Neural cell (in vitro differentiated cells): ENCODE measurements around the gene PCSK1. TPM values are rescaled to one million over a fixed set of nuclear protein-coding genes. Genes with fewer than 3 reads are reported as not detected.

Experiments used
- H2AFZ ChIP-seq: fragments of 200-600, 300-800 bp; sonication (generic), shearing (Covaris generic); 2 replicates; pipeline ENCODE4 v1.6.0; 2014; ENCODE audit warnings: low read depth, mild to moderate bottlenecking, antibody characterized with exemption, low read length, moderate library complexity
- H3F3A ChIP-seq: fragments of 200-600 bp; shearing (Covaris generic); 2 replicates; pipeline ENCODE4 v1.6.1; 2016; ENCODE audit warnings: mild to moderate bottlenecking, moderate library complexity, mixed read lengths, antibody characterized with exemption, low read length; ENCODE audit not compliant: insufficient read depth, poor library complexity, severe bottlenecking
- H3K27ac ChIP-seq: fragments of 200-600, 300-800 bp; sonication (generic), shearing (Covaris generic); 2 replicates; pipeline ENCODE4 v1.5.1; 2014; ENCODE audit warnings: mild to moderate bottlenecking, low read length, moderate library complexity
- H3K27me3 ChIP-seq: fragments of 300-800, 200-600 bp; sonication (generic), shearing (Covaris generic); 2 replicates; pipeline ENCODE4 v1.6.0; 2014; ENCODE audit warnings: mild to moderate bottlenecking, low read depth, low read length, moderate library complexity; ENCODE audit not compliant: insufficient read depth
- H3K36me3 ChIP-seq: fragments of 300-800, 200-600 bp; sonication (generic), shearing (Covaris generic); 2 replicates; pipeline ENCODE4 v1.5.1; 2014; ENCODE audit warnings: mild to moderate bottlenecking, antibody characterized with exemption, low read length, moderate library complexity; ENCODE audit not compliant: insufficient read depth
- H3K4me2 ChIP-seq: fragments of 300-800, 200-600 bp; sonication (generic), shearing (Covaris generic); 2 replicates; pipeline ENCODE4 v1.6.0; 2014; ENCODE audit warnings: mild to moderate bottlenecking, low read length
- H3K4me3 ChIP-seq: fragments of 300-800, 200-600 bp; sonication (generic), shearing (Covaris generic); 2 replicates; pipeline ENCODE4 v1.5.1; 2014; ENCODE audit warnings: mild to moderate bottlenecking, low read length, moderate library complexity
- H3K79me2 ChIP-seq: fragments of 200-600 bp; shearing (Covaris generic); replicated peaks from 2 replicates; pipeline ENCODE4 v1.6.0; 2014; ENCODE audit warnings: mild to moderate bottlenecking, low read length, moderate library complexity; ENCODE audit not compliant: insufficient read depth
- H3K9ac ChIP-seq: fragments of 300-800, 200-600 bp; sonication (generic), shearing (Covaris generic); 2 replicates; pipeline ENCODE4 v1.6.1; 2016; ENCODE audit warnings: mild to moderate bottlenecking, low read length, mixed read lengths
- H3K9me2 ChIP-seq: fragments of 200-600 bp; shearing (Covaris generic); 2 replicates; pipeline ENCODE4 v1.6.1; 2016; ENCODE audit warnings: mild to moderate bottlenecking, low read length, mixed read lengths; ENCODE audit not compliant: insufficient read depth
- H3K9me3 ChIP-seq: fragments of 200-600, 300-800 bp; sonication (generic), shearing (Covaris generic); 2 replicates; pipeline ENCODE4 v1.6.1; 2016; ENCODE audit warnings: mild to moderate bottlenecking, mixed run types, low read length, moderate library complexity, mixed read lengths
- H4K20me1 ChIP-seq: fragments of 200-600 bp; shearing (Covaris generic); 2 replicates; pipeline ENCODE4 v1.6.1; 2016; ENCODE audit warnings: mild to moderate bottlenecking, mixed run types; ENCODE audit not compliant: insufficient read depth
- CTCF ChIP-seq: fragments of 450-650 bp; IDR thresholded peaks from 2 replicates; pipeline ENCODE4 v1.5.1; 2014; ENCODE audit warnings: antibody characterized with exemption, mild to moderate bottlenecking, moderate library complexity; ENCODE audit not compliant: poor library complexity, severe bottlenecking
- EP300 ChIP-seq: fragments of 450-650 bp; conservative IDR thresholded peaks from 2 replicates; pipeline ENCODE4 v1.6.1; 2014; ENCODE audit warnings: antibody characterized with exemption, mild to moderate bottlenecking, moderate library complexity; ENCODE audit not compliant: poor library complexity, severe bottlenecking
- EZH2 ChIP-seq: fragments of 200-600, 300-800 bp; shearing (Covaris generic), sonication (generic); IDR thresholded peaks from 2 replicates; pipeline ENCODE4 v1.6.1; 2014; ENCODE audit warnings: antibody characterized with exemption, low read length, borderline replicate concordance, mild to moderate bottlenecking; ENCODE audit not compliant: insufficient read depth, poor library complexity, severe bottlenecking
- MXI1 ChIP-seq: fragments of 450-650 bp; conservative IDR thresholded peaks from 2 replicates; pipeline ENCODE4 v1.6.1; 2014; ENCODE audit warnings: antibody characterized with exemption, mild to moderate bottlenecking; ENCODE audit not compliant: poor library complexity, severe bottlenecking
- POLR2AphosphoS5 ChIP-seq: IDR thresholded peaks from 2 replicates; pipeline ENCODE4 v1.6.1; 2012
- RAD21 ChIP-seq: fragments of 450-650 bp; conservative IDR thresholded peaks from 2 replicates; pipeline ENCODE4 v1.6.1; 2014; ENCODE audit warnings: antibody characterized with exemption, mild to moderate bottlenecking, moderate library complexity
- REST ChIP-seq: IDR thresholded peaks from 2 replicates; pipeline ENCODE4 v1.6.1; 2012; ENCODE audit warnings: borderline replicate concordance
- SMC3 ChIP-seq: fragments of 450-650 bp; conservative IDR thresholded peaks from 2 replicates; pipeline ENCODE4 v1.6.1; 2014; ENCODE audit warnings: antibody characterized with exemption, mild to moderate bottlenecking, moderate library complexity; ENCODE audit not compliant: poor library complexity
- TAF1 ChIP-seq: IDR thresholded peaks from 2 replicates; pipeline ENCODE4 v1.6.1; 2012; ENCODE audit warnings: low read depth
- polyA plus RNA-seq: library from polyadenylated mRNA; depleted of rRNA; stranded (reverse); fragments of >200 nt; gene quantifications from 2 replicates; pipeline ENCODE4 v1.2.3, GENCODE V29; 2014

PCSK1 gene
- polyA plus RNA-seq, 1 donor from 2014 or later: 27.2 TPM

GRCh38 chr5:96379896-96380295 lies 53.2 kb downstream of the PCSK1 start:
- no peak overlapping the region for H3K9ac ChIP-seq
- no peak overlapping the region for H2AFZ ChIP-seq
- no peak overlapping the region for H3K27ac ChIP-seq
- no peaks in the 10 kb centered on the region for H3K27me3 ChIP-seq
- H3F3A ChIP-seq: peaks cover 7% of the 10 kb centered on the region
- no peaks in the 10 kb centered on the region for H4K20me1 ChIP-seq
- no peak for TF ChIP-seq EP300
- TF ChIP-seq TAF1: no peak
- no peak for TF ChIP-seq MXI1
- no peak for TF ChIP-seq CTCF
- TF ChIP-seq RAD21: no peak
- TF ChIP-seq POLR2AphosphoS5: no peak
- no peak for TF ChIP-seq REST
- no peak for TF ChIP-seq SMC3
- no peak for TF ChIP-seq EZH2
- H3K4me2 ChIP-seq: no peak overlapping the region
- H3K4me3 ChIP-seq: no peak overlapping the region
- H3K36me3 ChIP-seq: no peaks in the 10 kb centered on the region
- H3K79me2 ChIP-seq: no peaks in the 10 kb centered on the region
- no peaks in the 10 kb centered on the region for H3K9me2 ChIP-seq
- no peaks in the 10 kb centered on the region for H3K9me3 ChIP-seq

- Histone ChIP-seq H3F3A (peaks cover 13% of the 10 kb centered on the region), H2AFZ (no peak overlapping the region), H3K9me3 (no peaks in the 10 kb centered on the region), H3K27me3 (no peaks in the 10 kb centered on the region), H3K36me3 (no peaks in the 10 kb centered on the region), H3K4me3 (no peak overlapping the region), H3K79me2 (no peaks in the 10 kb centered on the region), H3K27ac (no peak overlapping the region), H3K9me2 (no peaks in the 10 kb centered on the region), H3K9ac (no peak overlapping the region), H3K4me2 (no peak overlapping the region), H4K20me1 (no peaks in the 10 kb centered on the region)
- TF ChIP-seq EZH2 (no peak), POLR2AphosphoS5 (no peak), RAD21 (no peak), SMC3 (no peak), CTCF (no peak), TAF1 (no peak), REST (no peak), EP300 (no peak), MXI1 (no peak)
Observed at GRCh38 chr5:96377597-96377996, 55.5 kb downstream of the PCSK1 start.
